Sigmoid colon (tissue), 4 donors: ENCODE data around the gene ELF1.

Experiments
- EP300 ChIP-seq, 4 donors: sonication (generic); formaldehyde crosslinking; IDR thresholded peaks; one replicate each; pipeline ENCODE4 v1.6.1; 2017; ENCODE audit warnings: antibody characterized with exemption in 4 of 4
- POLR2A ChIP-seq, 2 donors: fragments of 450-650 bp; IDR thresholded peaks; one replicate each; pipeline ENCODE4 v1.6.1; 2016; ENCODE audit warnings: antibody characterized with exemption in 2 of 2, mild to moderate bottlenecking in 2 of 2, moderate library complexity in 2 of 2
- POLR2AphosphoS5 ChIP-seq, 4 donors: sonication (generic); formaldehyde crosslinking; IDR thresholded peaks; one replicate each; pipeline ENCODE4 v1.6.1; 2017; ENCODE audit warnings: antibody characterized with exemption in 4 of 4
- TF ChIP-seq, protein P1 (sequence below), 4 experiments: fragments of 450-650 bp in 3 of 4; fragments of 200-600 bp in 1 of 4; IDR thresholded peaks; one replicate each; pipeline ENCODE4 v1.5.1; 2016 to 2019; ENCODE audit warnings: antibody characterized with exemption in 4 of 4, mild to moderate bottlenecking in 3 of 4, moderate library complexity in 2 of 4

DNA sequence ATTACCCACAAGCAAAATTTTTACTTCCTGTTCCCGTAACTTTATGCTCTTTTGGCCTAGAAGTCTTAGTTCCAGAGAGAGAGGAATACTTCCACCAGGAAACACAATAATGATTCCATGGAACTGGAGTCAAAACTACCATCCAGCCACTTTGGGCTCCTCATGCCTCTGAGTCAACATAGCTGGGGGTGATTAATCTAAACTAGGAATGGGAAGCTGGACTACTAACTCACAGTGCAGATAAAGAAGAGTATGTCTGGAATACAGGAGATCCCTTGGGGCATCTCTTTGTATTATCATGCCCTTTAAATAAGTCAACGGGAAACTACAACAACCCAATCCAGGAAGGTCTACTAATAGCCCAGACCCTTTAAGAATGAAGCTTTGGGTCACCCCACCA is 8.9 kb upstream of the ELF1 start:
- TF ChIP-seq, protein P1, sequence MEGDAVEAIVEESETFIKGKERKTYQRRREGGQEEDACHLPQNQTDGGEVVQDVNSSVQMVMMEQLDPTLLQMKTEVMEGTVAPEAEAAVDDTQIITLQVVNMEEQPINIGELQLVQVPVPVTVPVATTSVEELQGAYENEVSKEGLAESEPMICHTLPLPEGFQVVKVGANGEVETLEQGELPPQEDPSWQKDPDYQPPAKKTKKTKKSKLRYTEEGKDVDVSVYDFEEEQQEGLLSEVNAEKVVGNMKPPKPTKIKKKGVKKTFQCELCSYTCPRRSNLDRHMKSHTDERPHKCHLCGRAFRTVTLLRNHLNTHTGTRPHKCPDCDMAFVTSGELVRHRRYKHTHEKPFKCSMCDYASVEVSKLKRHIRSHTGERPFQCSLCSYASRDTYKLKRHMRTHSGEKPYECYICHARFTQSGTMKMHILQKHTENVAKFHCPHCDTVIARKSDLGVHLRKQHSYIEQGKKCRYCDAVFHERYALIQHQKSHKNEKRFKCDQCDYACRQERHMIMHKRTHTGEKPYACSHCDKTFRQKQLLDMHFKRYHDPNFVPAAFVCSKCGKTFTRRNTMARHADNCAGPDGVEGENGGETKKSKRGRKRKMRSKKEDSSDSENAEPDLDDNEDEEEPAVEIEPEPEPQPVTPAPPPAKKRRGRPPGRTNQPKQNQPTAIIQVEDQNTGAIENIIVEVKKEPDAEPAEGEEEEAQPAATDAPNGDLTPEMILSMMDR (IDR thresholded peaks at IDR 0.05): no peak
- TF ChIP-seq POLR2A (IDR thresholded peaks at IDR 0.05): no peak
- TF ChIP-seq POLR2AphosphoS5 (IDR thresholded peaks at IDR 0.05): no peak
- no peak for TF ChIP-seq EP300 (IDR thresholded peaks at IDR 0.05)
